Hepatocyte (in vitro differentiated cells): ENCODE data around the gene OR7G2. TPM values are rescaled to one million over a fixed set of nuclear protein-coding genes. Genes with fewer than 3 reads are reported as not detected.

Experiments used
- DNase-seq: peaks from one replicate; pipeline ENCODE4 v3.0.0-alpha.2; 2016; ENCODE audit warnings: low spot score
- H2AFZ ChIP-seq: fragments of 200-600 bp; sonication (generic); 2 replicates; pipeline ENCODE4 v1.6.0; 2016; ENCODE audit warnings: antibody characterized with exemption, mild to moderate bottlenecking
- H3K27ac ChIP-seq: fragments of 200-600 bp; sonication (generic); 2 replicates; pipeline ENCODE4 v1.5.1; 2016; ENCODE audit warnings: mild to moderate bottlenecking
- H3K27me3 ChIP-seq: fragments of 200-600 bp; sonication (generic); 2 replicates; pipeline ENCODE4 v1.6.1; 2016
- H3K36me3 ChIP-seq: fragments of 200-600 bp; sonication (generic); replicated peaks from 2 replicates; pipeline ENCODE4 v1.5.1; 2016; ENCODE audit warnings: low read depth; ENCODE audit not compliant: insufficient read depth
- H3K4me1 ChIP-seq: fragments of 200-600 bp; sonication (generic); 2 replicates; pipeline ENCODE4 v1.5.1; 2016; ENCODE audit warnings: mild to moderate bottlenecking, moderate library complexity; ENCODE audit not compliant: insufficient read depth
- H3K4me2 ChIP-seq: fragments of 200-600 bp; sonication (generic); 2 replicates; pipeline ENCODE4 v1.6.0; 2016
- H3K4me3 ChIP-seq: fragments of 200-600 bp; sonication (generic); 2 replicates; pipeline ENCODE4 v1.5.1; 2016; ENCODE audit warnings: mild to moderate bottlenecking
- H3K79me2 ChIP-seq: fragments of 200-600 bp; sonication (generic); 2 replicates; pipeline ENCODE4 v1.6.0; 2017; ENCODE audit warnings: mild to moderate bottlenecking
- H3K9me2 ChIP-seq: fragments of 200-600 bp; sonication (generic); replicated peaks from 2 replicates; pipeline ENCODE4 v1.6.0; 2017; ENCODE audit warnings: mild to moderate bottlenecking; ENCODE audit not compliant: insufficient read depth
- H3K9me3 ChIP-seq: fragments of 200-600 bp; sonication (generic); 2 replicates; pipeline ENCODE4 v1.5.1; 2016; ENCODE audit warnings: low read depth, mild to moderate bottlenecking
- H4K20me1 ChIP-seq: fragments of 200-600 bp; sonication (generic); 2 replicates; pipeline ENCODE4 v1.6.0; 2016; ENCODE audit warnings: mild to moderate bottlenecking; ENCODE audit not compliant: insufficient read depth, poor library complexity, severe bottlenecking
- EZH2 ChIP-seq: fragments of 200-600 bp; sonication (generic); IDR thresholded peaks from 2 replicates; pipeline ENCODE4 v1.6.1; 2016; ENCODE audit warnings: antibody characterized with exemption, mild to moderate bottlenecking, borderline replicate concordance
- EZH2phosphoT487 ChIP-seq: fragments of 200-600 bp; sonication (generic); IDR thresholded peaks from one replicate; pipeline ENCODE4 v1.6.1; 2018; ENCODE audit warnings: antibody characterized with exemption, mild to moderate bottlenecking, low read depth, moderate library complexity; ENCODE audit not compliant: unreplicated experiment, severe bottlenecking
- WGBS: methylation state at CpG from one replicate; pipeline ENCODE4 v1.1.6; 2016; ENCODE audit warnings: low lambda C conversion rate; ENCODE audit errors: missing lambda C conversion rate; 5-methylcytosine and 5-hydroxymethylcytosine counted together
- polyA plus RNA-seq: library from polyadenylated mRNA; unstranded; fragments of >200 nt; fragmentation: Nextera tagmentation; extraction: Ambion mirVana; gene quantifications from 2 replicates; pipeline ENCODE4 v1.2.1, GENCODE V29; 2016
- total RNA-seq: library from RNA; depleted of rRNA; stranded (reverse); fragments of >200 nt; gene quantifications from 2 replicates; pipeline ENCODE4 v1.2.3, GENCODE V29; 2014
- TF ChIP-seq, protein P1 (sequence below): fragments of 200-600 bp; sonication (generic); IDR thresholded peaks from 2 replicates; pipeline ENCODE4 v1.5.1; 2016; ENCODE audit warnings: antibody characterized with exemption, mild to moderate bottlenecking; ENCODE audit not compliant: poor library complexity

Gene OR7G2
- total and polyA plus RNA-seq, 2 experiments from 2014 or later, result not detected

DNA sequence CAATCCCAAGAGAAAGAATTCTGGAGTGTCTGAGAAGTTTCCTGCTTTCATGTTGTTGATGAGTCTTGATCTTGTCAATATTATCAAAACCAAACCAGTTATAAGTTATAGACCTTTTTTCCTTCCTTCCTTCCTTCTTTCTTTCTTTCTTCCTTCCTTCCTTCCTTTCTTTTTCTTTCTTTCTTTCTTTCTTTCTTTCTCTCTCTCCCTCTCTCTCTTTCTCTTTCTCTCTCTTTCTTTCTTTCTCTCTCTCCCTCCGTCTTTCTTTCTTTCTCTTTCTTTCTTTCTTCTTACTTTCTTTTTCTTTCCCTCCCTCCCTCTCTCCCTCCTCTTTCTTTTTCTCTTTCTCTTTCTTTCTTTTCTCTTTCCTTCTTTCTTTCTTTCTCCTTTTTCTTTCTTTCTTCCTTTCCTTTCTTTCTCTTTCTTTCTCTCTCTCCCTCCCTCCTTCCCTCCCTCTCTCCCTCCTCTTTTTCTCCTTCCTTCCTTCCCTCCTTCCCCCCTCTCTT, 19.7 kb upstream of the OR7G2 start, which contains the start of gene OR7G3:
Gene OR7G3 (minus strand): TSS at position 51 of the 506 bp plus-strand sequence. CDS start 0 bp downstream, at position 51.
- no peak within 1 kb of the TSS for H2AFZ ChIP-seq

DNA sequence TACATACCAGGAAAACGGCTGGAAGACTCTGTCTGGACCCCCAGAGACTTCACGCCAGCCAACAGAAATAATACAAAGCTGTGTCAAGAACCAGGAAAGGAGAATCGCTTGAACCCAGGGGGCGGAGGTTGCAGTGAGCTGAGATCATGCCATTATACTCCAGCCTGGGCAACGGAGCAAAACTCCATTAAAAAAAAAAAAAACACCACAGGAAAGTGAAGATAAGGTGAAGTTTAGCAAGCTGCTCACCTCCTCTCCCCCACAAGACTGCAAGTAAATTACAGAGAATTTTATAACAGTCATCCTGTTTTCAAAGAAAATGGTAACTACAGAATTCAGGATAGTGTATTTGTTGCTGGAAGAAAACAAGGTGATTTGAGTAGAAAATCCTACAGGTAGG, 9.3 kb upstream of the OR7G2 start:
- H3K79me2 ChIP-seq, result no peaks in the 10 kb centered on the region
- 66% methylated on average over 5 of the region's 5 CpGs for WGBS
- H3K9me2 ChIP-seq, result no peaks in the 10 kb centered on the region
- no peaks in the 10 kb centered on the region for H3K9me3 ChIP-seq
- H3K4me3 ChIP-seq, result no peak overlapping the region
- H3K27me3 ChIP-seq, result no peaks in the 10 kb centered on the region
- TF ChIP-seq EZH2phosphoT487 (no peak), EZH2 (no peak)
- TF ChIP-seq, protein P1, sequence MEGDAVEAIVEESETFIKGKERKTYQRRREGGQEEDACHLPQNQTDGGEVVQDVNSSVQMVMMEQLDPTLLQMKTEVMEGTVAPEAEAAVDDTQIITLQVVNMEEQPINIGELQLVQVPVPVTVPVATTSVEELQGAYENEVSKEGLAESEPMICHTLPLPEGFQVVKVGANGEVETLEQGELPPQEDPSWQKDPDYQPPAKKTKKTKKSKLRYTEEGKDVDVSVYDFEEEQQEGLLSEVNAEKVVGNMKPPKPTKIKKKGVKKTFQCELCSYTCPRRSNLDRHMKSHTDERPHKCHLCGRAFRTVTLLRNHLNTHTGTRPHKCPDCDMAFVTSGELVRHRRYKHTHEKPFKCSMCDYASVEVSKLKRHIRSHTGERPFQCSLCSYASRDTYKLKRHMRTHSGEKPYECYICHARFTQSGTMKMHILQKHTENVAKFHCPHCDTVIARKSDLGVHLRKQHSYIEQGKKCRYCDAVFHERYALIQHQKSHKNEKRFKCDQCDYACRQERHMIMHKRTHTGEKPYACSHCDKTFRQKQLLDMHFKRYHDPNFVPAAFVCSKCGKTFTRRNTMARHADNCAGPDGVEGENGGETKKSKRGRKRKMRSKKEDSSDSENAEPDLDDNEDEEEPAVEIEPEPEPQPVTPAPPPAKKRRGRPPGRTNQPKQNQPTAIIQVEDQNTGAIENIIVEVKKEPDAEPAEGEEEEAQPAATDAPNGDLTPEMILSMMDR, result no peak
- no peak overlapping the region for H3K4me2 ChIP-seq
- H3K27ac ChIP-seq, result no peak overlapping the region
- no peak overlapping the region for H2AFZ ChIP-seq
- H4K20me1 ChIP-seq, result no peaks in the 10 kb centered on the region
- no peak for DNase-seq
- no peaks in the 10 kb centered on the region for H3K4me1 ChIP-seq
- no peaks in the 10 kb centered on the region for H3K36me3 ChIP-seq

More for the DNA sequence above, 19.7 kb upstream of the OR7G2 start, which contains the start of gene OR7G3:
- no CpG with 5 or more reads among the region's 1 CpG for WGBS
- no peak within 1 kb of the TSS for H3K27ac ChIP-seq
- no peaks in the 10 kb centered on the region for H3K79me2 ChIP-seq
- no peak within 1 kb of the TSS for H3K4me2 ChIP-seq
- H3K27me3 ChIP-seq, result no peaks in the 10 kb centered on the region
- TF ChIP-seq, protein P1, result no peak
- H3K4me1 ChIP-seq, result no peaks in the 10 kb centered on the region
- H3K36me3 ChIP-seq, result no peaks in the 10 kb centered on the region
- no peaks in the 10 kb centered on the region for H3K9me2 ChIP-seq
- no peaks in the 10 kb centered on the region for H3K9me3 ChIP-seq
- no peaks in the 10 kb centered on the region for H4K20me1 ChIP-seq
- no peak within 1 kb of the TSS for H3K4me3 ChIP-seq
- DNase-seq, result no peak

DNA sequence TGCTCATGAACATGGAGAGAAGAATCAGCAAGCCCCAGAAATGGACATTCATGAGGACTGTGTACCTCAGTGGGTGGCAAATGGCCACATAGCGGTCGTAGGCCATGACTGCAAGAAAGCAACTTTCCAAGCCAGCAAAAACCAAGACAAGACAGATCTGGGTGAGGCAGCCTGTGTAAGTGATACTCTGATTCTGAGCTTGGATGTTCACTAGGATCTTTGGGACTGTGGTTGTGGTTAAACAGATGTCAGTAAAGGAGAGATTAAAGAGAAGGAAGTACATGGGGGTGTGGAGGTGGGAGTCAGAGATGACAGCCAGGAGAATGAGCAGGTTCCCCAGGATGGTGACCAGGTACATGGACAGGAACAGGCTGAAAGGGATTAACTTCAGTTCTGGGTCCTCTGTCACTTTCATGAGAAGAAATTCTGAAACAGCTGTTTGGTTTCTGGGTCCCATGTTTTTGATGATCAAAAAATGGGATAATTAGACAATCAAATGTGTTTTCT, 8.1 kb upstream of the OR7G2 start, which contains the start of gene OR7G1:
Gene OR7G1 (minus strand): TSS at position 457 of the 507 bp plus-strand sequence. CDS start 0 bp downstream, at position 457.
- Histone ChIP-seq H3K27ac (no peak within 1 kb of the TSS), H3K4me2 (no peak within 1 kb of the TSS), H2AFZ (no peak within 1 kb of the TSS), H4K20me1 (no peaks in the 10 kb centered on the region), H3K4me1 (no peaks in the 10 kb centered on the region), H3K79me2 (no peaks in the 10 kb centered on the region), H3K9me3 (no peaks in the 10 kb centered on the region), H3K36me3 (no peaks in the 10 kb centered on the region), H3K9me2 (no peaks in the 10 kb centered on the region), H3K27me3 (no peaks in the 10 kb centered on the region), H3K4me3 (no peak within 1 kb of the TSS)
- TF ChIP-seq EZH2phosphoT487 (no peak), EZH2 (no peak)
- TF ChIP-seq, protein P1, result no peak
- WGBS, result 83% methylated on average over 2 of the region's 2 CpGs
- no peak for DNase-seq

DNA sequence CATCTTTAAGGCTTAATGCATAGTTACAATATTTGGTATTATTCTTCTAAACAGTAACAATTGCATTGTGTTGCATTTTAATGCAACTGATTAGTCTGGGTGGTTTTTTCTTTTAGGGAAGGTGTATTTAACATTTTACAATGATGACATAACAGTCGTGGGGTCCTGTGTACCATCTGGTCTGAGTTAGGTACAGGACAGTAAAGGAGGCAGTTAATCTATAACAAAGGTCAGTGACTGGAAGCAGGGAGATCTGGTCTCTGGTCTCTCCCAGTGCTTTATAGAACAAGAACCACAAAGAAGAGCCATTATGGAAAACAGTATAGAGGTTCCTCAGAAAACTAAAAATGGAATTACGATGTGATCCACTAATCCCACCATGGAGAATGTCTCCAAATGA, 2.7 kb upstream of the OR7G2 start:
- H3K27me3 ChIP-seq, result no peaks in the 10 kb centered on the region
- no peak overlapping the region for H3K4me2 ChIP-seq
- no peak overlapping the region for H2AFZ ChIP-seq
- no peak overlapping the region for H3K4me3 ChIP-seq
- TF ChIP-seq EZH2 (no peak), EZH2phosphoT487 (no peak)
- TF ChIP-seq, protein P1, result no peak
- WGBS, result 45% methylated on average over 2 of the region's 2 CpGs
- no peaks in the 10 kb centered on the region for H3K9me3 ChIP-seq
- no peaks in the 10 kb centered on the region for H3K79me2 ChIP-seq
- DNase-seq, result no peak
- H4K20me1 ChIP-seq, result no peaks in the 10 kb centered on the region
- H3K9me2 ChIP-seq, result no peaks in the 10 kb centered on the region
- H3K27ac ChIP-seq, result no peak overlapping the region
- H3K36me3 ChIP-seq, result no peaks in the 10 kb centered on the region
- no peaks in the 10 kb centered on the region for H3K4me1 ChIP-seq
